HCT116 (cell line): Measurements from ENCODE around the gene NKAIN4. TPM values are rescaled to one million over a fixed set of nuclear protein-coding genes. Genes with fewer than 3 reads are reported as not detected.

ENCODE experiments used
- ATAC-seq: fragments of 200-7000 bp; cut with Tn5 transposase; 2 replicates; pipeline ENCODE4 v1.9.1; 2020; ENCODE audit warnings: mild to moderate bottlenecking, moderate library complexity
- BruUV-seq: library from RNA; stranded (reverse); fragments of 400-500 nt; replicated peaks from 2 replicates; lab custom pipeline; 2021; lab: Mats Ljungman, UMichigan
- CTCF ChIA-PET: fragments of 300-600 bp; sonication (Branson Sonifier 250); formaldehyde crosslinking; loops from one replicate; lab custom pipeline; 2021; ENCODE audit warnings: antibody characterized with exemption; lab: Charles Lee
- POLR2A ChIA-PET: fragments of 300-600, 350-600 bp; sonication (Branson Sonifier 250); formaldehyde crosslinking; loops from one replicate; lab custom pipeline; 2021; ENCODE audit warnings: antibody characterized with exemption; lab: Charles Lee
- RAD21 ChIA-PET, 2 experiments: fragments of 300-600 bp; sonication (Branson Sonifier 250); formaldehyde crosslinking; loops; one replicate each; lab custom pipeline; 2023; ENCODE audit warnings: low total read pairs in 2 of 2; ENCODE audit not compliant: uncharacterized antibody in 2 of 2, unreplicated experiment in 2 of 2, low non-redundant PET in 1 of 2; lab: Charles Lee
- DNase-seq: peaks from one replicate; pipeline ENCODE4 v3.0.0-alpha.2; 2010; ENCODE audit warnings: low read depth, low spot score
- H2AFZ ChIP-seq: fragments of 200-600 bp; shearing (Covaris generic), sonication (generic); 2 replicates; pipeline ENCODE4 v1.6.1; 2017; ENCODE audit warnings: low read depth, mixed run types, mixed read lengths, antibody characterized with exemption, low read length; ENCODE audit not compliant: poor library complexity, severe bottlenecking
- H3K27ac ChIP-seq: 2 replicates; pipeline ENCODE4 v1.5.1; 2012; ENCODE audit warnings: low read depth, low read length
- H3K27me3 ChIP-seq: fragments of 200-600 bp; sonication (generic); 2 replicates; pipeline ENCODE4 v1.6.1; 2016; ENCODE audit warnings: mixed run types, low read length, mixed read lengths; ENCODE audit not compliant: insufficient read depth
- H3K36me3 ChIP-seq, 2 experiments: fragments of 200-500 bp in 1 of 2; fragments of 200-600 bp in 1 of 2; sonication (Bioruptor generic) in 1 of 2; sonication (generic) in 1 of 2; 2 replicates each; pipeline versions ENCODE4 v1.5.1 to v1.6.1; 2014 to 2016; ENCODE audit warnings: low read length in 2 of 2, inconsistent platforms in 1 of 2, mixed read lengths in 1 of 2, mixed run types in 1 of 2; ENCODE audit not compliant: insufficient read depth in 2 of 2, control insufficient read depth in 1 of 2
- H3K4me1 ChIP-seq, 2 experiments: fragments of 200-600 bp in 1 of 2; sonication (generic) in 1 of 2; 2 replicates each; pipeline versions ENCODE4 v1.5.1 to v1.6.1; 2012 to 2017; ENCODE audit warnings: low read length in 2 of 2, inconsistent platforms in 1 of 2, mild to moderate bottlenecking in 1 of 2, mixed read lengths in 1 of 2, mixed run types in 1 of 2, moderate library complexity in 1 of 2; ENCODE audit not compliant: insufficient read depth in 2 of 2, control insufficient read depth in 1 of 2
- H3K4me2 ChIP-seq: fragments of 200-600 bp; sonication (generic); 2 replicates; pipeline ENCODE4 v1.6.1; 2017; ENCODE audit warnings: mixed run types, low read length, mixed read lengths
- H3K4me3 ChIP-seq, 2 experiments: fragments of 200-600 bp in 1 of 2; sonication (generic) in 1 of 2; replicated peaks in 1 of 2; 2 replicates each; pipeline ENCODE4 v1.5.1; 2011 to 2016; ENCODE audit warnings: low read length in 2 of 2, control low read depth in 1 of 2, low read depth in 1 of 2, mild to moderate bottlenecking in 1 of 2, mixed read lengths in 1 of 2, mixed run types in 1 of 2
- H3K79me2 ChIP-seq: fragments of 200-600 bp; sonication (generic); 2 replicates; pipeline ENCODE4 v1.6.1; 2017; ENCODE audit warnings: mild to moderate bottlenecking, mixed run types, low read length, moderate library complexity, mixed read lengths; ENCODE audit not compliant: insufficient read depth
- H3K9ac ChIP-seq: fragments of 200-600 bp; sonication (generic); 2 replicates; pipeline ENCODE4 v1.6.1; 2016; ENCODE audit warnings: low read length, mixed read lengths
- H3K9me2 ChIP-seq: fragments of 200-600 bp; sonication (generic), shearing (Covaris generic); 2 replicates; pipeline ENCODE4 v1.6.1; 2017; ENCODE audit warnings: mixed run types, mild to moderate bottlenecking, moderate library complexity; ENCODE audit not compliant: insufficient read depth
- H3K9me3 ChIP-seq, 2 experiments: fragments of 200-500 bp in 1 of 2; fragments of 200-600 bp in 1 of 2; sonication (Bioruptor generic) in 1 of 2; sonication (generic) in 1 of 2; 2 replicates each; pipeline ENCODE4 v1.6.1; 2014 to 2017; ENCODE audit warnings: low read length in 2 of 2, mixed read lengths in 2 of 2, inconsistent platforms in 1 of 2, low read depth in 1 of 2, mild to moderate bottlenecking in 1 of 2, mixed run types in 1 of 2, moderate library complexity in 1 of 2; ENCODE audit not compliant: control insufficient read depth in 1 of 2, insufficient read depth in 1 of 2
- H4K20me1 ChIP-seq: fragments of 200-600 bp; sonication (generic), shearing (Covaris generic); 2 replicates; pipeline ENCODE4 v1.6.1; 2017; ENCODE audit warnings: mixed run types, mild to moderate bottlenecking, moderate library complexity; ENCODE audit not compliant: insufficient read depth
- CEBPB ChIP-seq: IDR thresholded peaks from 2 replicates; pipeline ENCODE4 v1.6.1; 2012; ENCODE audit warnings: low read depth
- EGR1 ChIP-seq: IDR thresholded peaks from 2 replicates; pipeline ENCODE4 v1.6.1; 2012; ENCODE audit warnings: low read depth
- ELF1 ChIP-seq: IDR thresholded peaks from 2 replicates; pipeline ENCODE4 v1.6.1; 2012; ENCODE audit warnings: low read depth, borderline replicate concordance
- EZH2 ChIP-seq: fragments of 200-600 bp; sonication (generic); IDR thresholded peaks from 2 replicates; pipeline ENCODE4 v1.6.1; 2017; ENCODE audit warnings: antibody characterized with exemption, mixed run types
- POLR2A ChIP-seq: IDR thresholded peaks from 2 replicates; pipeline ENCODE4 v1.7.0; 2011; ENCODE audit warnings: borderline replicate concordance; ENCODE audit not compliant: insufficient read depth, insufficient read length; ENCODE audit errors: extremely low read depth
- POLR2AphosphoS5 ChIP-seq: IDR thresholded peaks from 2 replicates; pipeline ENCODE4 v1.6.1; 2011; ENCODE audit warnings: mild to moderate bottlenecking, low read depth, low read length, moderate library complexity
- RAD21 ChIP-seq: IDR thresholded peaks from 2 replicates; pipeline ENCODE4 v1.6.1; 2012; ENCODE audit warnings: low read depth, mild to moderate bottlenecking
- REST ChIP-seq: IDR thresholded peaks from 2 replicates; pipeline ENCODE4 v1.6.1; 2012; ENCODE audit warnings: low read depth
- SP1 ChIP-seq: IDR thresholded peaks from 2 replicates; pipeline ENCODE4 v1.6.1; 2012; ENCODE audit warnings: low read depth
- YY1 ChIP-seq: IDR thresholded peaks from 2 replicates; pipeline ENCODE4 v1.6.1; 2011; ENCODE audit warnings: low read length, low read depth, moderate library complexity, mild to moderate bottlenecking; ENCODE audit not compliant: insufficient replicate concordance; ENCODE audit errors: extremely low read depth
- ZBTB33 ChIP-seq: IDR thresholded peaks from 2 replicates; pipeline ENCODE4 v1.6.1; 2011; ENCODE audit warnings: mild to moderate bottlenecking, low read length, moderate library complexity; ENCODE audit not compliant: insufficient replicate concordance; ENCODE audit errors: extremely low read depth
- ZFX ChIP-seq: fragments of 450-650 bp; IDR thresholded peaks from 2 replicates; pipeline ENCODE4 v1.6.1; 2017
- ZNF274 ChIP-seq: fragments of 200-500 bp; sonication (Bioruptor generic); IDR thresholded peaks from 2 replicates; pipeline ENCODE4 v1.6.1; 2014; ENCODE audit warnings: mild to moderate bottlenecking, low read depth, low read length, inconsistent platforms
- intact Hi-C: fragments of 100-400 bp; cut with micrococcal nuclease; formaldehyde crosslinking; loops from 2 replicates; pipeline ENCODE4 v1.10.0; 2022
- total RNA-seq: library from RNA; stranded (reverse); gene quantifications from one replicate; pipeline ENCODE4 v1.2.1, GENCODE V29; 2021; ENCODE audit not compliant: unreplicated experiment

Gene NKAIN4
- total RNA-seq, 1 experiment from 2014 or later = not detected

GRCh38 chr20:63194007-63194796, 60.1 kb downstream of the NKAIN4 start:
- intact Hi-C loops = no loop called here
- no peak overlapping the region for H3K4me3 ChIP-seq
- H3K4me2 ChIP-seq = no peak overlapping the region
- H3K27me3 ChIP-seq = no peaks in the 10 kb centered on the region
- H3K4me1 ChIP-seq = peaks cover 9 to 13% of the 10 kb centered on the region in 2 experiments
- H3K9me2 ChIP-seq = no peaks in the 10 kb centered on the region
- H3K79me2 ChIP-seq = peaks cover 46% of the 10 kb centered on the region
- H4K20me1 ChIP-seq = peaks cover 17% of the 10 kb centered on the region; the same call in 1 of the 2 replicates
- ChIA-PET RAD21 (no interaction called here), POLR2A (no interaction called here), CTCF (no interaction called here)
- no peak overlapping the region for H2AFZ ChIP-seq
- H3K27ac ChIP-seq = no peak overlapping the region
- ATAC-seq = no peak
- no peak for DNase-seq
- H3K9me3 ChIP-seq = no peaks in the 10 kb centered on the region
- TF ChIP-seq ZNF274 (no peak), YY1 (no peak), EGR1 (no peak), POLR2AphosphoS5 (peak; percentile 15; the same call in 1 of the 2 replicates), EZH2 (no peak), POLR2A (no peak), ELF1 (no peak), SP1 (no peak), ZFX (no peak)
- H3K9ac ChIP-seq = no peak overlapping the region
- BruUV-seq = no TSS peak
- peaks cover 3 to 13% of the 10 kb centered on the region in 2 experiments; a peak in 3 of 4 replicates for H3K36me3 ChIP-seq

GRCh38 chr20:63192721-63193120, 61.5 kb downstream of the NKAIN4 start:
- POLR2A ChIA-PET = no interaction called here
- no peak for ATAC-seq
- RAD21 ChIA-PET = no interaction called here
- TF ChIP-seq ZNF274 (no peak), ELF1 (no peak), SP1 (no peak), RAD21 (no peak), POLR2A (no peak), CEBPB (no peak), ZBTB33 (no peak), REST (no peak)

More at GRCh38 chr20:63192721-63193120, 61.5 kb downstream of the NKAIN4 start:
- no peak overlapping the region for H3K4me3 ChIP-seq
- intact Hi-C loops = no loop called here
- no peak for DNase-seq
- BruUV-seq = no TSS peak
- no peak overlapping the region for H2AFZ ChIP-seq
- H3K9me3 ChIP-seq = no peaks in the 10 kb centered on the region
- no peak overlapping the region for H3K9ac ChIP-seq
- no peak overlapping the region for H3K4me2 ChIP-seq
- H3K36me3 ChIP-seq = peaks cover under 1 to 13% of the 10 kb centered on the region in 2 experiments; a peak in 3 of 4 replicates
- no peak overlapping the region for H3K27ac ChIP-seq
- H3K79me2 ChIP-seq = peaks cover 31% of the 10 kb centered on the region
- no peaks in the 10 kb centered on the region for H3K9me2 ChIP-seq
- no peaks in the 10 kb centered on the region for H3K27me3 ChIP-seq
- peaks cover 9 to 13% of the 10 kb centered on the region in 2 experiments for H3K4me1 ChIP-seq
- H4K20me1 ChIP-seq = peaks cover 10% of the 10 kb centered on the region; the same call in 1 of the 2 replicates
- CTCF ChIA-PET = no interaction called here
